ENCODE measurements around the gene LRP1.

Gene LRP1

GRCh38 chr12:57090490-57090889 is 37.8 kb upstream of the LRP1 start:
- Mint-ChIP-seq H3K4me1 (peaks cover 72% of the 10 kb centered on the region), H3K4me3 (peak overlapping the region; percentile 88), H3K9me3 (no peaks in the 10 kb centered on the region), H3K27ac (no peak overlapping the region), H3K36me3 (peaks cover 19% of the 10 kb centered on the region), H3K27me3 (no peaks in the 10 kb centered on the region)
- DNase-seq, result no peak
- CTCF ChIA-PET, result interaction anchor here (1.0 to 10.4 kb wide), 6 partner anchors 8 to 86 kb away, joined by 4 to 100 read pairs (median 12); partner anchors contain the start of genes STAT6 and ZBTB39

GRCh38 chr12:57090924-57091637 is 37.2 kb upstream of the LRP1 start:
- no peaks in the 10 kb centered on the region for H3K9me3 Mint-ChIP-seq
- H3K27ac Mint-ChIP-seq, result no peak overlapping the region
- CTCF ChIA-PET, result interaction anchor here (1.0 to 10.4 kb wide), 12 partner anchors 8 to 86 kb away, joined by 3 to 100 read pairs (median 7); partner anchors contain the start of genes STAT6 and ZBTB39
- H3K4me1 Mint-ChIP-seq, result peaks cover 70% of the 10 kb centered on the region
- peak overlapping the region; percentile 88 for H3K4me3 Mint-ChIP-seq
- DNase-seq, result no peak
- peaks cover 23% of the 10 kb centered on the region for H3K36me3 Mint-ChIP-seq
- H3K27me3 Mint-ChIP-seq, result no peaks in the 10 kb centered on the region

- Mint-ChIP-seq H3K36me3 (peaks cover 27% of the 10 kb centered on the region), H3K27me3 (no peaks in the 10 kb centered on the region), H3K9me3 (no peaks in the 10 kb centered on the region), H3K4me1 (peaks cover 66% of the 10 kb centered on the region), H3K27ac (peak overlapping the region; percentile 33), H3K4me3 (no peak overlapping the region)
- DNase-seq, result no peak
- CTCF ChIA-PET, result interaction anchor here (1.0 to 10.4 kb wide), 14 partner anchors 12 to 87 kb away, joined by 3 to 100 read pairs (median 10); partner anchors contain the start of genes NEMP1, STAT6 and ZBTB39
These were observed 36.4 kb upstream of the LRP1 start for GRCh38 chr12:57091638-57092528.

- Mint-ChIP-seq H3K27ac (peak overlapping the region; percentile 39), H3K9me3 (no peaks in the 10 kb centered on the region), H3K4me1 (peaks cover 68% of the 10 kb centered on the region), H3K4me3 (peak overlapping the region; percentile 13), H3K27me3 (no peaks in the 10 kb centered on the region), H3K36me3 (peaks cover 33% of the 10 kb centered on the region)
- CTCF ChIA-PET, result interaction anchor here (1.0 to 10.4 kb wide), 13 partner anchors 11 to 151 kb away, joined by 3 to 100 read pairs (median 11); partner anchors contain the start of genes NEMP1, STAT6 and ZBTB39
- no peak for DNase-seq
These were observed 35.8 kb upstream of the LRP1 start for GRCh38 chr12:57092529-57092862.

GRCh38 chr12:57092876-57093414 is 35.3 kb upstream of the LRP1 start:
- H3K36me3 Mint-ChIP-seq, result peaks cover 36% of the 10 kb centered on the region
- peaks cover 65% of the 10 kb centered on the region for H3K4me1 Mint-ChIP-seq
- no peak for DNase-seq
- H3K9me3 Mint-ChIP-seq, result no peaks in the 10 kb centered on the region
- peak overlapping the region; percentile 39 for H3K27ac Mint-ChIP-seq
- CTCF ChIA-PET, result interaction anchor here (0.7 to 10.4 kb wide), 17 partner anchors 11 to 151 kb away, joined by 3 to 100 read pairs (median 6); partner anchors contain the start of genes NEMP1, STAT6 and ZBTB39
- H3K27me3 Mint-ChIP-seq, result no peaks in the 10 kb centered on the region
- H3K4me3 Mint-ChIP-seq, result no peak overlapping the region

GRCh38 chr12:57093415-57094207 is 34.7 kb upstream of the LRP1 start:
- CTCF ChIA-PET, result interaction anchor here (0.7 to 10.4 kb wide), 11 partner anchors 12 to 404 kb away, joined by 3 to 100 read pairs (median 4); partner anchors contain the start of genes NEMP1 and STAT6
- Mint-ChIP-seq H3K27me3 (no peaks in the 10 kb centered on the region), H3K4me1 (peaks cover 59% of the 10 kb centered on the region), H3K27ac (peak overlapping the region; percentile 22), H3K4me3 (peak overlapping the region; percentile 26), H3K9me3 (no peaks in the 10 kb centered on the region), H3K36me3 (peaks cover 43% of the 10 kb centered on the region)
- DNase-seq, result peak; percentile 67

GRCh38 chr12:57094208-57095160 is 33.8 kb upstream of the LRP1 start:
- H3K4me1 Mint-ChIP-seq, result peaks cover 64% of the 10 kb centered on the region
- H3K4me3 Mint-ChIP-seq, result no peak overlapping the region
- peaks cover 51% of the 10 kb centered on the region for H3K36me3 Mint-ChIP-seq
- peak; percentile 18 for DNase-seq
- CTCF ChIA-PET, result interaction anchor here (0.7 to 10.4 kb wide), 10 partner anchors 11 to 405 kb away, joined by 3 to 100 read pairs (median 4); partner anchors contain the start of genes NEMP1 and STAT6
- H3K27ac Mint-ChIP-seq, result peak overlapping the region; percentile 64
- H3K27me3 Mint-ChIP-seq, result no peaks in the 10 kb centered on the region
- no peaks in the 10 kb centered on the region for H3K9me3 Mint-ChIP-seq

GRCh38 chr12:57095440-57095839 is 32.8 kb upstream of the LRP1 start:
- H3K36me3 Mint-ChIP-seq, result peaks cover 55% of the 10 kb centered on the region
- H3K27ac Mint-ChIP-seq, result peak overlapping the region; percentile 82
- no peak for DNase-seq
- H3K27me3 Mint-ChIP-seq, result no peaks in the 10 kb centered on the region
- no peak overlapping the region for H3K4me3 Mint-ChIP-seq
- H3K9me3 Mint-ChIP-seq, result no peaks in the 10 kb centered on the region
- CTCF ChIA-PET, result interaction anchor here (2.0 to 10.4 kb wide), 2 partner anchors 15 to 26 kb away, joined by 9 to 100 read pairs; partner anchors contain the start of gene STAT6
- peaks cover 64% of the 10 kb centered on the region for H3K4me1 Mint-ChIP-seq

- H3K36me3 Mint-ChIP-seq, result peaks cover 54% of the 10 kb centered on the region
- CTCF ChIA-PET, result interaction anchor here (1.0 to 10.4 kb wide), 3 partner anchors 15 to 27 kb away, joined by 3 to 100 read pairs (median 9); partner anchors contain the start of gene STAT6
- H3K27me3 Mint-ChIP-seq, result no peaks in the 10 kb centered on the region
- peaks cover 63% of the 10 kb centered on the region for H3K4me1 Mint-ChIP-seq
- H3K9me3 Mint-ChIP-seq, result no peaks in the 10 kb centered on the region
- peak overlapping the region; percentile 82 for H3K27ac Mint-ChIP-seq
- no peak overlapping the region for H3K4me3 Mint-ChIP-seq
- no peak for DNase-seq
These were observed 32.1 kb upstream of the LRP1 start for GRCh38 chr12:57096099-57096572.

GRCh38 chr12:57096748-57097553 is 31.3 kb upstream of the LRP1 start:
- Mint-ChIP-seq H3K36me3 (peaks cover 53% of the 10 kb centered on the region), H3K9me3 (no peaks in the 10 kb centered on the region), H3K4me3 (no peak overlapping the region), H3K27me3 (no peaks in the 10 kb centered on the region), H3K4me1 (peaks cover 67% of the 10 kb centered on the region), H3K27ac (peak overlapping the region; percentile 50)
- CTCF ChIA-PET, result interaction anchor here (1.0 to 10.4 kb wide), 4 partner anchors 14 to 28 kb away, joined by 3 to 100 read pairs (median 6); partner anchors contain the start of gene STAT6
- DNase-seq, result no peak

GRCh38 chr12:57097554-57097835 is 30.8 kb upstream of the LRP1 start:
- CTCF ChIA-PET, result interaction anchor here (1.0 to 10.4 kb wide), 2 partner anchors 13 to 27 kb away, joined by 3 to 100 read pairs; partner anchors contain the start of gene STAT6
- no peak overlapping the region for H3K27ac Mint-ChIP-seq
- H3K4me1 Mint-ChIP-seq, result peaks cover 71% of the 10 kb centered on the region
- no peak for DNase-seq
- H3K36me3 Mint-ChIP-seq, result peaks cover 57% of the 10 kb centered on the region
- H3K27me3 Mint-ChIP-seq, result no peaks in the 10 kb centered on the region
- no peak overlapping the region for H3K4me3 Mint-ChIP-seq
- H3K9me3 Mint-ChIP-seq, result no peaks in the 10 kb centered on the region
